Measurements from ENCODE around the gene PSPC1.
"Not testable (repeated sequence)": the region's sequence is repeated elsewhere in the genome, so short reads cannot be mapped to it uniquely, and the experiment has no call there.

PSPC1 gene

GRCh38 chr13:19764237-19764636 lies 18.5 kb downstream of the PSPC1 start:
- DNase-seq (ENCODE audit: low read depth in 2 of 2): no peak

GRCh38 chr13:19763618-19764017 lies 19.1 kb downstream of the PSPC1 start:
- no peak for DNase-seq (ENCODE audit: low read depth in 2 of 2)

GRCh38 chr13:19759669-19760068 lies 23.1 kb downstream of the PSPC1 start:
- DNase-seq (ENCODE audit: low read depth in 2 of 2): no peak

- no peak for DNase-seq (ENCODE audit: low read depth in 2 of 2)
Observed at GRCh38 chr13:19742643-19743042, 40.1 kb downstream of the PSPC1 start.

- no peak for DNase-seq (ENCODE audit: low read depth in 2 of 2)
Observed at GRCh38 chr13:19737844-19738557, 44.7 kb downstream of the PSPC1 start.

- no peak for DNase-seq (ENCODE audit: low read depth in 2 of 2)
Observed at GRCh38 chr13:19726611-19727010, 56.1 kb downstream of the PSPC1 start.

GRCh38 chr13:19725320-19725719 lies 57.4 kb downstream of the PSPC1 start:
- DNase-seq (ENCODE audit: low read depth in 2 of 2): no peak

GRCh38 chr13:19720039-19720438 lies 62.7 kb downstream of the PSPC1 start:
- no peak for DNase-seq (ENCODE audit: low read depth in 2 of 2)

- no peak for DNase-seq (ENCODE audit: low read depth in 2 of 2)
Observed at GRCh38 chr13:19713186-19713965, 69.4 kb downstream of the PSPC1 start.

- DNase-seq (ENCODE audit: low read depth in 2 of 2): not testable (repeated sequence)
Observed at GRCh38 chr13:19709782-19710181, 73.0 kb downstream of the PSPC1 start.

GRCh38 chr13:19709039-19709438 lies 73.7 kb downstream of the PSPC1 start:
- not testable (repeated sequence) for DNase-seq (ENCODE audit: low read depth in 2 of 2)

GRCh38 chr13:19704256-19704655 lies 78.5 kb downstream of the PSPC1 start:
- not testable (repeated sequence) for DNase-seq (ENCODE audit: low read depth in 2 of 2)

GRCh38 chr13:19701619-19702018 lies 81.1 kb downstream of the PSPC1 start:
- not testable (repeated sequence) for DNase-seq (ENCODE audit: low read depth in 2 of 2)

- not testable (repeated sequence) for DNase-seq (ENCODE audit: low read depth in 2 of 2)
Observed at GRCh38 chr13:19700963-19701362, 81.8 kb downstream of the PSPC1 start.

GRCh38 chr13:19695829-19696228 lies 86.9 kb downstream of the PSPC1 start:
- DNase-seq (ENCODE audit: low read depth in 2 of 2): no peak

- no peak for DNase-seq (ENCODE audit: low read depth in 2 of 2)
Observed at GRCh38 chr13:19695428-19695827, 87.3 kb downstream of the PSPC1 start.

GRCh38 chr13:19691447-19691846 lies 91.3 kb downstream of the PSPC1 start:
- DNase-seq (ENCODE audit: low read depth in 2 of 2): not testable (repeated sequence)

GRCh38 chr13:19685437-19685836 lies 97.3 kb downstream of the PSPC1 start:
- DNase-seq (ENCODE audit: low read depth in 2 of 2): no peak

GRCh38 chr13:19685034-19685433 lies 97.7 kb downstream of the PSPC1 start:
- DNase-seq (ENCODE audit: low read depth in 2 of 2): no peak

GRCh38 chr13:19681517-19681916 lies 101.2 kb downstream of the PSPC1 start:
- DNase-seq (ENCODE audit: low read depth in 2 of 2): no peak

GRCh38 chr13:19680751-19681150 lies 102.0 kb downstream of the PSPC1 start:
- DNase-seq (ENCODE audit: low read depth in 2 of 2): no peak

- no peak for DNase-seq (ENCODE audit: low read depth in 2 of 2)
Observed at GRCh38 chr13:19676168-19676567, 106.6 kb downstream of the PSPC1 start.

- DNase-seq (ENCODE audit: low read depth in 2 of 2): no peak
Observed at GRCh38 chr13:19674898-19675297, 107.8 kb downstream of the PSPC1 start.
